ENCODE measurements around the gene GABRD. TPM values are rescaled to one million over a fixed set of nuclear protein-coding genes. Genes with fewer than 3 reads are reported as not detected.
A peak's percentile ranks its signal among the peaks of the same experiment; 100 is the strongest.

The GABRD gene
- total and polyA plus RNA-seq, 2 experiments from 2014 or later = 2.1 to 5.1 TPM

DNA sequence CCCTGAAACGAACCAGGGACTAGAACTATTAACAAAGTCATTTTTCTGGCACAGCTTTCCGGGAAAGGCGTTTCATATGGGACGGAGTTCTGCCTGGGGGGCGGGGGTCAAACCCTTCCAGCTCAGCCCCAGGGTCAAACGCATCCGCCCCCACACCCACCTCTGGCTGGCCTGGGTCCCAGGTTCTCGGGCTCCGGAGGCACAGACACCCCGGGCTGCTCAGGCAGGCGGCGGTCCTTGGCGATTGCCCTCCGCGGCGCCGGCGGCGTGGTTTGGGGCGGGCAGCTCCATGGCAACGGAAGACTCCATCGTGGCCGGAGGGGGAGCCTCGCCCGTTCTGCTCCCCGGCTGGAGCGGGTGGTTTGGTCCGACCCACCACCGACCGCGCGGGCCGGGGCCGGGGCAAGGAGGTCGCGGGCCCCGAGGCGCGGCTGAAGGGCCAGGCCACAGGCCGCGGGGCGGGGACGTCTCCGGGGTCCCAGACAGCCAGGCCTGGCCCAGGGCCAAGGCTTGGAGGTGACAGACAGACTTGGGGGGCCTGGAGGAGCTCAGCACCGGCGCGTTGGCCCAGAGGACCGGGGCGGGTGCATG is 15.5 kb upstream of the GABRD start, which contains the start of gene CFAP74:
CFAP74 (minus strand) TSS at position 246 of the 591 bp plus-strand sequence. CDS start 12,830 bp downstream, outside the sequence.
- Mint-ChIP-seq H3K9me3 (no peaks in the 10 kb centered on the region), H3K4me1 (peaks cover 5% of the 10 kb centered on the region; the same call in 2 of the 3 replicates), H3K4me3 (peak within 1 kb of the TSS; percentile 67), H3K27ac (no peak within 1 kb of the TSS), H3K36me3 (ENCODE audit: low read depth) (no peaks in the 10 kb centered on the region; the same call in 2 of the 3 replicates), H3K27me3 (ENCODE audit: insufficient read depth, low read depth, poor library complexity) (peaks cover 11% of the 10 kb centered on the region)
- ATAC-seq = peak; percentile 96
- Histone ChIP-seq H3K4me3 (peak within 1 kb of the TSS; percentile 64), H2AFZ (peak within 1 kb of the TSS; percentile 99), H3K27ac (ENCODE audit: low read depth) (no peak within 1 kb of the TSS), H3K9me2 (ENCODE audit: insufficient read depth) (no peaks in the 10 kb centered on the region), H3K79me2 (replicated peaks; ENCODE audit: insufficient read depth) (no peaks in the 10 kb centered on the region), H4K20me1 (replicated peaks; ENCODE audit: insufficient read depth) (no peaks in the 10 kb centered on the region), H3K4me1 (ENCODE audit: insufficient read depth) (peaks cover 10% of the 10 kb centered on the region), H3F3A (replicated peaks; ENCODE audit: low read depth) (0 out of 2 replicates have a peak, but pooled peaks cover 4% of the 10 kb centered on the region), H3K27me3 (ENCODE audit: insufficient read depth) (peaks cover 6% of the 10 kb centered on the region; the same call in 1 of the 2 replicates), H3K4me2 (peak within 1 kb of the TSS; percentile 86), H3K36me3 (ENCODE audit: insufficient read depth) (no peaks in the 10 kb centered on the region)
- TF ChIP-seq NANOG (IDR thresholded peaks at IDR 0.05; ENCODE audit: borderline replicate concordance) = no peak
- peak; percentile 38; the same call in 1 of the 2 replicates for TF ChIP-seq POLR2AphosphoS5 (IDR thresholded peaks at IDR 0.05; ENCODE audit: low read depth)
- peak; percentile 93 for DNase-seq (ENCODE audit: low spot score)

DNA sequence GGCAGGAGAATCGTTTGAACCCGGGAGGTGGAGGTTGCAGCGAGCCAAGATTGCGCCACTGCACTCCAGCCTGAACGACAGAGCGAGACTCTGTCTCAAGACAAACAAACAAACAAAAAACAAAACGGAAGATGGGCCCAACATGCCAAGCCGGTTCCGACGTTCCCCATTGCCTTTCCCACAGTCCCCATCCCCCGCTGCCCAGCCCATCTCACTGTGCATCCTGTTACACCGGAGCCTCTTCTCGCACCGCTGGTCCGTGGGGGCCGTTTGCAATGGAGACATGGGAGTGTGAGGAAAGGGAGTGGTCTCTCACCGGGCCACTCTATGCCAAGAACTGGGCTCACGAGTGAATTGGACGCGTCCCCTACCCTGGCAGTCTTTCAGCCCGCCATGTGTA is 14.3 kb upstream of the GABRD start:
- Histone ChIP-seq H3K36me3 (ENCODE audit: insufficient read depth) (no peaks in the 10 kb centered on the region), H3K27me3 (ENCODE audit: insufficient read depth) (peaks cover 6% of the 10 kb centered on the region; the same call in 1 of the 2 replicates), H3K4me1 (ENCODE audit: insufficient read depth) (peaks cover 7% of the 10 kb centered on the region), H3K9me2 (ENCODE audit: insufficient read depth) (no peaks in the 10 kb centered on the region), H3K79me2 (replicated peaks; ENCODE audit: insufficient read depth) (no peaks in the 10 kb centered on the region), H3K4me3 (no peak overlapping the region), H3K4me2 (no peak overlapping the region), H3F3A (replicated peaks; ENCODE audit: low read depth) (0 out of 2 replicates have a peak, but pooled peaks cover 4% of the 10 kb centered on the region), H4K20me1 (replicated peaks; ENCODE audit: insufficient read depth) (no peaks in the 10 kb centered on the region), H3K27ac (ENCODE audit: low read depth) (no peak overlapping the region), H2AFZ (no peak overlapping the region)
- Mint-ChIP-seq H3K9me3 (no peaks in the 10 kb centered on the region), H3K36me3 (ENCODE audit: low read depth) (no peaks in the 10 kb centered on the region), H3K27me3 (ENCODE audit: insufficient read depth, low read depth, poor library complexity) (peaks cover 12% of the 10 kb centered on the region), H3K4me3 (no peak overlapping the region), H3K27ac (no peak overlapping the region), H3K4me1 (peaks cover 2% of the 10 kb centered on the region; the same call in 1 of the 3 replicates)
- no peak for DNase-seq (ENCODE audit: low spot score)
- TF ChIP-seq, protein P1, sequence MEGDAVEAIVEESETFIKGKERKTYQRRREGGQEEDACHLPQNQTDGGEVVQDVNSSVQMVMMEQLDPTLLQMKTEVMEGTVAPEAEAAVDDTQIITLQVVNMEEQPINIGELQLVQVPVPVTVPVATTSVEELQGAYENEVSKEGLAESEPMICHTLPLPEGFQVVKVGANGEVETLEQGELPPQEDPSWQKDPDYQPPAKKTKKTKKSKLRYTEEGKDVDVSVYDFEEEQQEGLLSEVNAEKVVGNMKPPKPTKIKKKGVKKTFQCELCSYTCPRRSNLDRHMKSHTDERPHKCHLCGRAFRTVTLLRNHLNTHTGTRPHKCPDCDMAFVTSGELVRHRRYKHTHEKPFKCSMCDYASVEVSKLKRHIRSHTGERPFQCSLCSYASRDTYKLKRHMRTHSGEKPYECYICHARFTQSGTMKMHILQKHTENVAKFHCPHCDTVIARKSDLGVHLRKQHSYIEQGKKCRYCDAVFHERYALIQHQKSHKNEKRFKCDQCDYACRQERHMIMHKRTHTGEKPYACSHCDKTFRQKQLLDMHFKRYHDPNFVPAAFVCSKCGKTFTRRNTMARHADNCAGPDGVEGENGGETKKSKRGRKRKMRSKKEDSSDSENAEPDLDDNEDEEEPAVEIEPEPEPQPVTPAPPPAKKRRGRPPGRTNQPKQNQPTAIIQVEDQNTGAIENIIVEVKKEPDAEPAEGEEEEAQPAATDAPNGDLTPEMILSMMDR (conservative IDR thresholded peaks at IDR 0.05; ENCODE audit: low read depth in 2 of 2) = no peak
- no peak for ATAC-seq

DNA sequence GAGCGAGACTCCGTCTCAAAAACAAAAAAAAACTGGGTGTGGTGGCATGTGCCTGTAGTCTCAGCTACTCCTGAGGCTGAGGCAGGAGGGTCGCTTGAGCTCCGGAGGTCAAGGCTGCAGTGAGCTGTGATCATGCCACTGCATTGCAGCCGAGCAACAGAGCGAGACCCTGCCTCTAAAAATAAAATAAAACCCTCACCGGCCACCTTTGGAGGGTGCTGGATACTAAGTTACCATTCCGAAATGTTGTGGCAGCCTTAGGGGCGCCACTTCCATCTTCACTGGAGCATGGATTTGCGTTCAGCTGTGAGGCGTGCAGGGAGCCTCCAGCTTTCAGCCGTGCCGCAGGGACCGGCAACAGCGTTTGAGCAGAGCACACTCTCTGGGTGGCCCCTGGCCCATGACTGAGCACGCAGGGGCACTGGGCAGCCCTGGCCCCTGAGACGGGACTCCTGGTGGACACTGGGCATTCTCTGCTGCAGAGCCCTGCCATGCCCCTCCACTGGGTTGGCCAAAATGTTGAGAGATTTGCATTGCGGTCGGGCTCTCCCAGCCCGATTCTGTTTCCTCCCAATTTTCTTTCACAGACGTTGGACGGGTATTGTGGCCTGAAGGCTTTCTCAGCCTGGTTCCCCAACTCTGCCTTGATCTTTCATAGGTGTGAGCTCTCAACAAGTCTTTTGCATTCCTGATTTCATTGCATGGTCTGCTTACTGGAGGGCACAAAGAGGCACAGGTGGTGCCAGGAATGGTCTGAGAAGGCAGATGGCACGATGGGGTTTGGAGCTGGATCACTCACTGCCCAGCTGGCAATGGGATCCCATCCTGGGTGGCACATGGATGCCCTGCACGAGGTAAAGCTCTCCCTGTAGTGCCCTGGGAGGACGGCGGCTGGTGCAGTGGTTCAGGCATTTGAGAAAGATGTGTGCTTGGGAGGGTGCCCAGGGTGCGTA is 9.8 kb upstream of the GABRD start:
- Histone ChIP-seq H3K9me2 (ENCODE audit: insufficient read depth) (no peaks in the 10 kb centered on the region), H2AFZ (no peak overlapping the region), H4K20me1 (replicated peaks; ENCODE audit: insufficient read depth) (no peaks in the 10 kb centered on the region), H3K4me1 (ENCODE audit: insufficient read depth) (no peaks in the 10 kb centered on the region), H3K4me3 (no peak overlapping the region), H3F3A (replicated peaks; ENCODE audit: low read depth) (no peaks in the 10 kb centered on the region), H3K4me2 (no peak overlapping the region), H3K27ac (ENCODE audit: low read depth) (no peak overlapping the region), H3K36me3 (ENCODE audit: insufficient read depth) (no peaks in the 10 kb centered on the region), H3K27me3 (ENCODE audit: insufficient read depth) (no peaks in the 10 kb centered on the region), H3K79me2 (replicated peaks; ENCODE audit: insufficient read depth) (no peaks in the 10 kb centered on the region)
- no peak for DNase-seq (ENCODE audit: low spot score)
- Mint-ChIP-seq H3K4me3 (no peak overlapping the region), H3K9me3 (no peaks in the 10 kb centered on the region), H3K4me1 (no peaks in the 10 kb centered on the region), H3K27ac (no peak overlapping the region), H3K27me3 (ENCODE audit: insufficient read depth, low read depth, poor library complexity) (peaks cover 10% of the 10 kb centered on the region), H3K36me3 (ENCODE audit: low read depth) (no peaks in the 10 kb centered on the region)
- ATAC-seq = no peak; the same call in 1 of the 3 replicates
- TF ChIP-seq, protein P2, sequence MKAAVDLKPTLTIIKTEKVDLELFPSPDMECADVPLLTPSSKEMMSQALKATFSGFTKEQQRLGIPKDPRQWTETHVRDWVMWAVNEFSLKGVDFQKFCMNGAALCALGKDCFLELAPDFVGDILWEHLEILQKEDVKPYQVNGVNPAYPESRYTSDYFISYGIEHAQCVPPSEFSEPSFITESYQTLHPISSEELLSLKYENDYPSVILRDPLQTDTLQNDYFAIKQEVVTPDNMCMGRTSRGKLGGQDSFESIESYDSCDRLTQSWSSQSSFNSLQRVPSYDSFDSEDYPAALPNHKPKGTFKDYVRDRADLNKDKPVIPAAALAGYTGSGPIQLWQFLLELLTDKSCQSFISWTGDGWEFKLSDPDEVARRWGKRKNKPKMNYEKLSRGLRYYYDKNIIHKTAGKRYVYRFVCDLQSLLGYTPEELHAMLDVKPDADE (IDR thresholded peaks at IDR 0.05) = no peak
- TF ChIP-seq CREB1 (CRISPR knock-in tag; IDR thresholded peaks at IDR 0.05; ENCODE audit: low read depth) (no peak), NANOG (IDR thresholded peaks at IDR 0.05; ENCODE audit: borderline replicate concordance) (no peak), EZH2phosphoT487 (IDR thresholded peaks at IDR 0.05; ENCODE audit: unreplicated experiment) (no peak), ZNF331 (CRISPR knock-in tag; IDR thresholded peaks at IDR 0.05; ENCODE audit: low read depth) (no peak), EZH2 (IDR thresholded peaks at IDR 0.05; ENCODE audit: low read depth, unreplicated experiment) (no peak), POLR2AphosphoS5 (IDR thresholded peaks at IDR 0.05; ENCODE audit: low read depth) (no peak)
- TF ChIP-seq, protein P1 (conservative IDR thresholded peaks at IDR 0.05; ENCODE audit: low read depth in 2 of 2) = no peak
